ENCODE results near the gene ASPRV1. TPM values are rescaled to one million over a fixed set of nuclear protein-coding genes. Genes with fewer than 3 reads are reported as not detected.
A peak's percentile ranks its signal among the peaks of the same experiment; 100 is the strongest.

ASPRV1 gene
- total and polyA plus RNA-seq, 10 of the 15 experiments (the other 5 are each of a cell fraction or from before 2014, with no cell fraction given), result 0.11 to 1.1 (median 0.33) TPM

DNA sequence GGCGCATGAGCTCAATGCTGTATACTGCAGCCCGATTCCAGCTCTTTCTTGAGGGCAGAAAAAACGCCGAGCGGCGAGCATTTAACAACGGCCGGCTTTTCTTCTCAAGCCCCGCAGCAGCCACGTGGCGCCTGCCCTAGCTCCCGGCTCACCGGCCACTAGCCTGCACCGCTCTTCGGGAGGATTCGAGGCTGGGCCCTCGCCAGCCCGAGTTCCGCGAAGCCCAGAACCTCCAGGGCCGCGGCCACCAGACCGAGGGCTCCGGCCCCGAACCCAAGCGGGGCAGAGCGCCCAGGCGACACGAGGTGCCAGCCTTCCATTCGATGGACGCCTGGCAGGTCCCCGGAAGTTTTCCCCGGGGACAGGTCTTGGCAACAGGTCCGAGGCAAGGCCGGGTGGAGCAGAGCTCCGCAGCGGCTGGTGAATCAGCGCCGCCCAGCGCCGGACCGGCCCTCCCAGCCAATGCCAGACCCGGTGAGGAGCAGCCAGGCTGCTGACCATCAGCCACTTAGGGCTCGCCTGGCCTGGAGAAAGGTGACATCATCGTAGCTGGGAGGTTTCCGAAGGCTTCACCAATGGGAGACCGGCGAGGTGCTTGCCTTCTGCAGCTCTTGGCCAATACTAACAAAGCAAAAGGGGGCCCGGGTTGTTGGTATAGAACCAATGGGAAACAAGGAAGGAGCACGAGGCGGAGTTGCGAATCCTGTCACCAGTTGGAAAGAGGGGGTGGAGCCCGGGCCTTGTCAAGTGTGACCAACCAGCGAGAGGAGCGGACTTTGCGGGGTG lies 47.1 kb downstream of the ASPRV1 start:
- in situ Hi-C loops (cut with MboI), result no loop called here
- SMC1A ChIA-PET (ENCODE audit: uncharacterized antibody, unreplicated experiment), result interaction anchor here (0.6 to 8.9 kb wide), 39 partner anchors 9 to 528 kb away, joined by 3 to 126 read pairs (median 6); partner anchors contain the start of genes C2orf42, FAM136A, PCBP1 and SNRNP27
- CTCF ChIA-PET, result interaction anchor here (0.6 to 6.5 kb wide), 36 partner anchors 12 to 733 kb away, joined by 3 to 111 read pairs (median 6); partner anchors contain the start of genes C2orf42, FAM136A, SNRNP27 and SNRPG
- peak; percentile 88 for TF ChIP-seq MXI1 (IDR thresholded peaks at IDR 0.05; ENCODE audit: low read depth, low read length)
- TF ChIP-seq NFYA (IDR thresholded peaks at IDR 0.05; ENCODE audit: borderline replicate concordance, low read depth, low read length), result no peak
- peak; percentile 76 for TF ChIP-seq IKZF1 (conservative IDR thresholded peaks at IDR 0.05)
- peak in 1 of 2 experiments; percentile 44; a peak in 1 of 4 replicates for TF ChIP-seq BHLHE40 (IDR thresholded peaks at IDR 0.05; ENCODE audit: borderline replicate concordance in 1 of 2, low read depth in 2 of 2, low read length in 1 of 2)
- TF ChIP-seq CREB1 (IDR thresholded peaks at IDR 0.05; ENCODE audit: low read depth), result peak; percentile 92
- no peak for TF ChIP-seq ZNF274 (IDR thresholded peaks at IDR 0.05; ENCODE audit: insufficient read depth, insufficient read length)
- no peak for TF ChIP-seq ZNF384 (IDR thresholded peaks at IDR 0.05; ENCODE audit: borderline replicate concordance, low read depth, low read length)
- TF ChIP-seq TCF12 (IDR thresholded peaks at IDR 0.05; ENCODE audit: low read depth, low read length), result peak; percentile 41; the same call in 1 of the 2 replicates
- TF ChIP-seq GABPA (IDR thresholded peaks at IDR 0.05; ENCODE audit: low read depth), result no peak
- TF ChIP-seq NR2C1 (IDR thresholded peaks at IDR 0.05), result no peak
- TF ChIP-seq, protein P1, sequence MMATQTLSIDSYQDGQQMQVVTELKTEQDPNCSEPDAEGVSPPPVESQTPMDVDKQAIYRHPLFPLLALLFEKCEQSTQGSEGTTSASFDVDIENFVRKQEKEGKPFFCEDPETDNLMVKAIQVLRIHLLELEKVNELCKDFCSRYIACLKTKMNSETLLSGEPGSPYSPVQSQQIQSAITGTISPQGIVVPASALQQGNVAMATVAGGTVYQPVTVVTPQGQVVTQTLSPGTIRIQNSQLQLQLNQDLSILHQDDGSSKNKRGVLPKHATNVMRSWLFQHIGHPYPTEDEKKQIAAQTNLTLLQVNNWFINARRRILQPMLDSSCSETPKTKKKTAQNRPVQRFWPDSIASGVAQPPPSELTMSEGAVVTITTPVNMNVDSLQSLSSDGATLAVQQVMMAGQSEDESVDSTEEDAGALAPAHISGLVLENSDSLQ (IDR thresholded peaks at IDR 0.05), result peak; percentile 77
- TF ChIP-seq, protein P2, sequence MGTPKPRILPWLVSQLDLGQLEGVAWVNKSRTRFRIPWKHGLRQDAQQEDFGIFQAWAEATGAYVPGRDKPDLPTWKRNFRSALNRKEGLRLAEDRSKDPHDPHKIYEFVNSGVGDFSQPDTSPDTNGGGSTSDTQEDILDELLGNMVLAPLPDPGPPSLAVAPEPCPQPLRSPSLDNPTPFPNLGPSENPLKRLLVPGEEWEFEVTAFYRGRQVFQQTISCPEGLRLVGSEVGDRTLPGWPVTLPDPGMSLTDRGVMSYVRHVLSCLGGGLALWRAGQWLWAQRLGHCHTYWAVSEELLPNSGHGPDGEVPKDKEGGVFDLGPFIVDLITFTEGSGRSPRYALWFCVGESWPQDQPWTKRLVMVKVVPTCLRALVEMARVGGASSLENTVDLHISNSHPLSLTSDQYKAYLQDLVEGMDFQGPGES (IDR thresholded peaks at IDR 0.05), result peak; percentile 89
- TF ChIP-seq IKZF2 (IDR thresholded peaks at IDR 0.05), result peak; percentile 62 to 66; a peak in 3 of 4 replicates
- peak; percentile 51 for TF ChIP-seq FOS (IDR thresholded peaks at IDR 0.05; ENCODE audit: borderline replicate concordance, extremely low read depth, insufficient read length)
- TF ChIP-seq SIX5 (IDR thresholded peaks at IDR 0.05; ENCODE audit: low read depth, low read length, severe bottlenecking), result no peak
- TF ChIP-seq, protein P3, sequence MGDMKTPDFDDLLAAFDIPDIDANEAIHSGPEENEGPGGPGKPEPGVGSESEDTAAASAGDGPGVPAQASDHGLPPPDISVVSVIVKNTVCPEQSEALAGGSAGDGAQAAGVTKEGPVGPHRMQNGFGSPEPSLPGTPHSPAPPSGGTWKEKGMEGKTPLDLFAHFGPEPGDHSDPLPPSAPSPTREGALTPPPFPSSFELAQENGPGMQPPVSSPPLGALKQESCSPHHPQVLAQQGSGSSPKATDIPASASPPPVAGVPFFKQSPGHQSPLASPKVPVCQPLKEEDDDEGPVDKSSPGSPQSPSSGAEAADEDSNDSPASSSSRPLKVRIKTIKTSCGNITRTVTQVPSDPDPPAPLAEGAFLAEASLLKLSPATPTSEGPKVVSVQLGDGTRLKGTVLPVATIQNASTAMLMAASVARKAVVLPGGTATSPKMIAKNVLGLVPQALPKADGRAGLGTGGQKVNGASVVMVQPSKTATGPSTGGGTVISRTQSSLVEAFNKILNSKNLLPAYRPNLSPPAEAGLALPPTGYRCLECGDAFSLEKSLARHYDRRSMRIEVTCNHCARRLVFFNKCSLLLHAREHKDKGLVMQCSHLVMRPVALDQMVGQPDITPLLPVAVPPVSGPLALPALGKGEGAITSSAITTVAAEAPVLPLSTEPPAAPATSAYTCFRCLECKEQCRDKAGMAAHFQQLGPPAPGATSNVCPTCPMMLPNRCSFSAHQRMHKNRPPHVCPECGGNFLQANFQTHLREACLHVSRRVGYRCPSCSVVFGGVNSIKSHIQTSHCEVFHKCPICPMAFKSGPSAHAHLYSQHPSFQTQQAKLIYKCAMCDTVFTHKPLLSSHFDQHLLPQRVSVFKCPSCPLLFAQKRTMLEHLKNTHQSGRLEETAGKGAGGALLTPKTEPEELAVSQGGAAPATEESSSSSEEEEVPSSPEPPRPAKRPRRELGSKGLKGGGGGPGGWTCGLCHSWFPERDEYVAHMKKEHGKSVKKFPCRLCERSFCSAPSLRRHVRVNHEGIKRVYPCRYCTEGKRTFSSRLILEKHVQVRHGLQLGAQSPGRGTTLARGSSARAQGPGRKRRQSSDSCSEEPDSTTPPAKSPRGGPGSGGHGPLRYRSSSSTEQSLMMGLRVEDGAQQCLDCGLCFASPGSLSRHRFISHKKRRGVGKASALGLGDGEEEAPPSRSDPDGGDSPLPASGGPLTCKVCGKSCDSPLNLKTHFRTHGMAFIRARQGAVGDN (IDR thresholded peaks at IDR 0.05), result peak; percentile 83

More for the DNA sequence above, 47.1 kb downstream of the ASPRV1 start:
- peak; percentile 100 for DNase-seq (ENCODE audit: low read depth, low spot score)
- ChIA-PET RAD21 (ENCODE audit: unreplicated experiment) (interaction anchor here (0.6 to 8.6 kb wide), 44 partner anchors 10 to 389 kb away, joined by 3 to 154 read pairs (median 8); partner anchors contain the start of genes C2orf42, FAM136A, PCYOX1 and SNRNP27), POLR2A (interaction anchor here (0.5 to 6.2 kb wide), 39 partner anchors 9 to 528 kb away, joined by 3 to 75 read pairs (median 4); partner anchors contain the start of genes C2orf42, SNRNP27, SNRPG and TIA1)
- under 1% methylated on average over 56 of the region's 56 CpGs for WGBS (ENCODE audit: insufficient coverage, insufficient replicate concordance, low lambda C conversion rate, missing lambda C conversion rate)
- Histone ChIP-seq H4K20me1 (ENCODE audit: control insufficient read depth, insufficient read depth) (no peaks in the 10 kb centered on the region), H3K79me2 (ENCODE audit: control insufficient read depth, insufficient read depth, low read length) (peaks cover 8% of the 10 kb centered on the region), H2AFZ (ENCODE audit: control insufficient read depth, low read depth, low read length) (peak overlapping the region; percentile 68), H3K4me2 (ENCODE audit: control insufficient read depth, insufficient read depth) (peak overlapping the region; percentile 88), H3K4me3 (peak overlapping the region; percentile 68), H3K9me3 (replicated peaks; ENCODE audit: control insufficient read depth, insufficient read depth, low read length) (no peaks in the 10 kb centered on the region), H3K36me3 (ENCODE audit: control insufficient read depth in 2 of 2, insufficient read depth in 2 of 2, low read length in 1 of 2) (peaks cover 0 to 2% of the 10 kb centered on the region in 2 experiments; a peak in 1 of 4 replicates), H3K27ac (ENCODE audit: control insufficient read depth, insufficient read depth) (peak overlapping the region; percentile 86), H3K9ac (ENCODE audit: control insufficient read depth, insufficient read depth, low read length) (peak overlapping the region; percentile 85), H3K4me1 (ENCODE audit: control insufficient read depth, insufficient read depth, low read length) (peaks cover 8% of the 10 kb centered on the region; the same call in 1 of the 2 replicates), H3K27me3 (replicated peaks in 1 of 2; ENCODE audit: control insufficient read depth in 2 of 2, insufficient read depth in 2 of 2, low read length in 1 of 2) (no peaks in the 10 kb centered on the region)
- BruUV-seq (replicated peaks), result TSS peak; percentile 98
- ATAC-seq, result peak; percentile 93
- peak; percentile 99 for FAIRE-seq
- intact Hi-C loops (cut with micrococcal nuclease; ENCODE audit: unreplicated experiment), result loop anchor here (1.0 to 10.0 kb wide), 7 partner anchors 155 to 700 kb away; partner anchors contain the start of genes C2orf42 and PCBP1
